Astrocyte (in vitro differentiated cells and primary cell): ENCODE data around the gene COL18A1. TPM values are rescaled to one million over a fixed set of nuclear protein-coding genes. Genes with fewer than 3 reads are reported as not detected.

ENCODE experiments used
- DNase-seq: peaks from one replicate; pipeline ENCODE4 v3.0.0-alpha.2; 2010; ENCODE audit warnings: low read depth
- FAIRE-seq: peaks from 2 replicates; lab custom pipeline; 2011; peaks lifted over from hg19 to GRCh38; lab: Jason Lieb, UNC
- H2AFZ ChIP-seq: 2 replicates; pipeline ENCODE4 v1.6.0; 2012; ENCODE audit warnings: low read depth, low read length, inconsistent platforms
- H3K27ac ChIP-seq: 2 replicates; pipeline ENCODE4 v1.5.1; 2011; ENCODE audit warnings: low read depth, low read length, inconsistent platforms
- H3K27me3 ChIP-seq: 2 replicates; pipeline ENCODE4 v1.6.0; 2011; ENCODE audit warnings: low read length, inconsistent platforms; ENCODE audit not compliant: insufficient read depth
- H3K36me3 ChIP-seq: 2 replicates; pipeline ENCODE4 v1.5.1; 2011; ENCODE audit warnings: low read length, inconsistent platforms; ENCODE audit not compliant: insufficient read depth
- H3K4me1 ChIP-seq: 2 replicates; pipeline ENCODE4 v1.5.1; 2011; ENCODE audit warnings: low read length, inconsistent platforms; ENCODE audit not compliant: insufficient read depth
- H3K4me2 ChIP-seq: 2 replicates; pipeline ENCODE4 v1.6.0; 2012; ENCODE audit warnings: low read length, inconsistent platforms
- H3K4me3 ChIP-seq: 2 replicates; pipeline ENCODE4 v1.5.1; 2011; ENCODE audit warnings: low read depth, mild to moderate bottlenecking, low read length, inconsistent platforms; ENCODE audit not compliant: insufficient read depth
- H3K79me2 ChIP-seq: 2 replicates; pipeline ENCODE4 v1.6.0; 2012; ENCODE audit warnings: mild to moderate bottlenecking, low read length, inconsistent platforms; ENCODE audit not compliant: insufficient read depth
- H3K9ac ChIP-seq: 2 replicates; pipeline ENCODE4 v1.6.0; 2012; ENCODE audit warnings: mild to moderate bottlenecking, low read length, inconsistent platforms
- H3K9me3 ChIP-seq: 2 replicates; pipeline ENCODE4 v1.5.1; 2012; ENCODE audit warnings: low read depth, mild to moderate bottlenecking, low read length, inconsistent platforms; ENCODE audit not compliant: insufficient read depth
- H4K20me1 ChIP-seq: 2 replicates; pipeline ENCODE4 v1.6.0; 2012; ENCODE audit warnings: low read length, inconsistent platforms; ENCODE audit not compliant: insufficient read depth
- H3K27ac Mint-ChIP-seq: one replicate; pipeline ENCODE4 v1.8.0; 2021; ENCODE audit warnings: mild to moderate bottlenecking, mixed read lengths; ENCODE audit not compliant: unreplicated experiment
- H3K27me3 Mint-ChIP-seq: one replicate; pipeline ENCODE4 v1.8.0; 2021; ENCODE audit warnings: low read depth, mixed read lengths; ENCODE audit not compliant: unreplicated experiment
- H3K36me3 Mint-ChIP-seq: one replicate; pipeline ENCODE4 v1.8.0; 2021; ENCODE audit warnings: low read depth, mixed read lengths; ENCODE audit not compliant: unreplicated experiment
- H3K4me1 Mint-ChIP-seq: one replicate; pipeline ENCODE4 v1.8.0; 2021; ENCODE audit warnings: low read depth, mixed read lengths; ENCODE audit not compliant: unreplicated experiment
- H3K4me3 Mint-ChIP-seq: one replicate; pipeline ENCODE4 v1.8.0; 2021; ENCODE audit warnings: mild to moderate bottlenecking, moderate library complexity, mixed read lengths; ENCODE audit not compliant: unreplicated experiment
- H3K9me3 Mint-ChIP-seq: one replicate; pipeline ENCODE4 v1.8.0; 2021; ENCODE audit warnings: mild to moderate bottlenecking, mixed read lengths; ENCODE audit not compliant: unreplicated experiment
- EZH2 ChIP-seq: IDR thresholded peaks from 2 replicates; pipeline ENCODE4 v1.6.1; 2012; ENCODE audit warnings: mild to moderate bottlenecking, low read length, inconsistent platforms; ENCODE audit not compliant: insufficient read depth
- total RNA-seq: library from RNA; stranded (reverse); gene quantifications from 2 replicates; pipeline ENCODE4 v1.2.1, GENCODE V29; 2021
- TF ChIP-seq, protein P1 (sequence below): IDR thresholded peaks from 2 replicates; pipeline ENCODE4 v1.5.1; 2011; ENCODE audit warnings: low read depth, mild to moderate bottlenecking, inconsistent platforms, low read length, moderate library complexity; ENCODE audit not compliant: insufficient read depth

COL18A1 gene
- total RNA-seq, 1 donor from 2014 or later = 616 TPM

DNA sequence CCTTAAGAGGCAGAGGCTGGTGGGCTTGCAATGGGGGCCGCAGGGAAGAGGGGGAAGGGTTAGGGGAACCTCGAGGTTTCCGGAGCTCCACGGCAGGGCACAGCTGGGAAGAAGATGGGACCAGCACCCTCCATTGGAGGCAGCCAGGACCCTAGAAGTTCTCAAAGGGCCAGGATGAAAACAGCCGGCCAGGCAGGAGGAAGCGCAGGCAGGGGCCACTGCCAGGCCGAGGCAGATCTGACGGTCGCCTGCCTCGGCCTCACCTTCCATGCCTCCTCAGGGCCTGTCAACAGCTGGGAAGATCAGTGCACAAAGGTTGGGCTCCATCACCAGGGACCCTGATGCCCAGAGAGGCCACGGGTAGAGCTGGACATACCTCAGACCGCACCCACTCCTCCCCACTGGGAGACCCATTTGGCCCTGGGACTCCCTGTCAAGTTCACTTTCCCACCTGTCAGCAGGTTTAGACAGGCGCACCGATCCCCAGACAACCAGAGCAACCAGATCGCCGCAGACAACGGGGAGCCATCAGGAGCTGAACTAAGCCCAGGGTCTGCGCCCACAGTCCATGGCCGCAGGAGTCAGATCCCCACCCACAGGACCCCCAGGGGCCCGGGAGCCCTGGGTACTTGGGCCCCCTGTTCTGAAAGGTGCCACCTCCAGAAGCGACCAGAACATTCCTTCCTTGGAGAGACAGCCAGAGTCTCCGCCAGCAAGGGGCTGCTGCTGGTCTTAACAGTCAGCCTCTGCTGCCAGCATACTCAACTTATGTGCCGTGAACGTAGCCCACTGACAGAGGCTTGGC, 135.0 kb downstream of the COL18A1 start:
- Histone ChIP-seq H3K9me3 (no peaks in the 10 kb centered on the region), H3K4me1 (peaks cover 8% of the 10 kb centered on the region), H2AFZ (no peak overlapping the region), H3K9ac (no peak overlapping the region), H4K20me1 (peaks cover 15% of the 10 kb centered on the region), H3K79me2 (peaks cover 31% of the 10 kb centered on the region), H3K4me3 (no peak overlapping the region), H3K27me3 (no peaks in the 10 kb centered on the region), H3K4me2 (no peak overlapping the region), H3K36me3 (no peaks in the 10 kb centered on the region), H3K27ac (no peak overlapping the region)
- Mint-ChIP-seq H3K27me3 (peaks cover 3% of the 10 kb centered on the region), H3K4me1 (no peaks in the 10 kb centered on the region), H3K36me3 (peaks cover 1% of the 10 kb centered on the region), H3K4me3 (peak overlapping the region; percentile 54), H3K27ac (no peak overlapping the region), H3K9me3 (no peaks in the 10 kb centered on the region)
- FAIRE-seq (no peak), DNase-seq (no peak)
- no peak for TF ChIP-seq EZH2
- TF ChIP-seq, protein P1, sequence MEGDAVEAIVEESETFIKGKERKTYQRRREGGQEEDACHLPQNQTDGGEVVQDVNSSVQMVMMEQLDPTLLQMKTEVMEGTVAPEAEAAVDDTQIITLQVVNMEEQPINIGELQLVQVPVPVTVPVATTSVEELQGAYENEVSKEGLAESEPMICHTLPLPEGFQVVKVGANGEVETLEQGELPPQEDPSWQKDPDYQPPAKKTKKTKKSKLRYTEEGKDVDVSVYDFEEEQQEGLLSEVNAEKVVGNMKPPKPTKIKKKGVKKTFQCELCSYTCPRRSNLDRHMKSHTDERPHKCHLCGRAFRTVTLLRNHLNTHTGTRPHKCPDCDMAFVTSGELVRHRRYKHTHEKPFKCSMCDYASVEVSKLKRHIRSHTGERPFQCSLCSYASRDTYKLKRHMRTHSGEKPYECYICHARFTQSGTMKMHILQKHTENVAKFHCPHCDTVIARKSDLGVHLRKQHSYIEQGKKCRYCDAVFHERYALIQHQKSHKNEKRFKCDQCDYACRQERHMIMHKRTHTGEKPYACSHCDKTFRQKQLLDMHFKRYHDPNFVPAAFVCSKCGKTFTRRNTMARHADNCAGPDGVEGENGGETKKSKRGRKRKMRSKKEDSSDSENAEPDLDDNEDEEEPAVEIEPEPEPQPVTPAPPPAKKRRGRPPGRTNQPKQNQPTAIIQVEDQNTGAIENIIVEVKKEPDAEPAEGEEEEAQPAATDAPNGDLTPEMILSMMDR = no peak

DNA sequence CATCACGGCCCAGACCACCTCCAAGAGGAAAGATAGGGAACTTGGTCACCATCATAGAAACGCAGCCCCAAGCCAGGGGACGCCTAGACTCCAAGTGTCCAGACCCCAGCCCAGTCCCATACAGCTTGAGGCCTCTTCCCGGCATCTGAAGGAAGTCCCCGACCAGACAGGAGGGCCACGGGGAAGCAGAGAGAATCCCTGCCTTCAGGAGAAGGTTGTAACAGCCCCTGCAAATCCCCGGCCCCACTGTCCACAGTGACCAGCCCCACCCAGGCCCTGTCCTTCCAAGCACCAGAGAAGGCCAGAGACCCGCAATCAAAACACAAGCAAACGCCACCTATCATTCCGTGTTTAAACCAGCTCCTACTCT, 135.6 kb downstream of the COL18A1 start:
- Histone ChIP-seq H2AFZ (no peak overlapping the region), H4K20me1 (peaks cover 15% of the 10 kb centered on the region), H3K4me3 (no peak overlapping the region), H3K27ac (no peak overlapping the region), H3K79me2 (peaks cover 31% of the 10 kb centered on the region), H3K27me3 (no peaks in the 10 kb centered on the region), H3K9ac (no peak overlapping the region), H3K4me1 (peaks cover 8% of the 10 kb centered on the region), H3K36me3 (no peaks in the 10 kb centered on the region), H3K4me2 (peak overlapping the region; percentile 91), H3K9me3 (no peaks in the 10 kb centered on the region)
- TF ChIP-seq, protein P1 = no peak
- no peak for TF ChIP-seq EZH2
- no peaks in the 10 kb centered on the region for H3K9me3 Mint-ChIP-seq
- H3K27ac Mint-ChIP-seq = no peak overlapping the region
- H3K4me3 Mint-ChIP-seq = peak overlapping the region; percentile 84
- H3K4me1 Mint-ChIP-seq = no peaks in the 10 kb centered on the region
- no peaks in the 10 kb centered on the region for H3K36me3 Mint-ChIP-seq
- no peak for FAIRE-seq
- no peak for DNase-seq
- peaks cover 3% of the 10 kb centered on the region for H3K27me3 Mint-ChIP-seq
